ENCODE data around the gene DIDO1. TPM values are rescaled to one million over a fixed set of nuclear protein-coding genes. Genes with fewer than 3 reads are reported as not detected.

The DIDO1 gene
- total RNA-seq, 1 donor from 2014 or later: 41.6 TPM

- TF ChIP-seq CTCF (IDR thresholded peaks at IDR 0.05): no peak
- Mint-ChIP-seq H3K4me3 (ENCODE audit: unreplicated experiment) (no peak overlapping the region), H3K36me3 (ENCODE audit: low read depth) (no peaks in the 10 kb centered on the region), H3K27me3 (ENCODE audit: low read depth) (no peaks in the 10 kb centered on the region), H3K27ac (ENCODE audit: unreplicated experiment) (no peak overlapping the region), H3K9me3 (ENCODE audit: low read depth) (no peaks in the 10 kb centered on the region), H3K4me1 (ENCODE audit: low read depth) (peaks cover 17% of the 10 kb centered on the region)
- DNase-seq (ENCODE audit: low spot score): no peak
Measured at GRCh38 chr20:62832212-62832922, 93.9 kb downstream of the DIDO1 start.

- no peak overlapping the region for H3K27ac Mint-ChIP-seq (ENCODE audit: unreplicated experiment)
- TF ChIP-seq CTCF (IDR thresholded peaks at IDR 0.05): no peak
- DNase-seq (ENCODE audit: low spot score): no peak
- H3K36me3 Mint-ChIP-seq (ENCODE audit: low read depth): no peaks in the 10 kb centered on the region
- no peaks in the 10 kb centered on the region for H3K9me3 Mint-ChIP-seq (ENCODE audit: low read depth)
- H3K27me3 Mint-ChIP-seq (ENCODE audit: low read depth): no peaks in the 10 kb centered on the region
- peaks cover 17% of the 10 kb centered on the region for H3K4me1 Mint-ChIP-seq (ENCODE audit: low read depth)
- H3K4me3 Mint-ChIP-seq (ENCODE audit: unreplicated experiment): no peak overlapping the region
Measured at GRCh38 chr20:62831854-62832211, 94.5 kb downstream of the DIDO1 start.

DNA sequence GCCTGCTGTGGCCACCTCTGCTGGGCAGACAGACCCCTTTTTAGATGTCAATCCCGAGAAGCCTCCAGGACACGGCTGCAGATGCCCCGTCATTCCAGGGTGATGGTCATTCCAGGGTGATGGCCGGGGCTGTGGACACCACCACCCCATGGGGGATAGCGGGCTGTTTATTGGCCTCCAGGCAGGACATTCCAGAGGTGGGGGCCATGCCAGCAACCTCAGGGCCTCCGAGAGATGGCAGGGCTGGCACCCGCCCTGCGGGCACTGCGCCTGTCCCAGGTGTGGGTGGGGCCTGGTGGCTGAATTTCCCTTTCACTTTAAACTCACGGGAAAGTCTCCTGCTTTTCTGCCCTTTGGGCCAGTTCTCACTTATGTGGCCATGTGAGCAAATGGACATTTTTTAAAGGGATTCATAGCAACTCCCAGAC is 94.9 kb downstream of the DIDO1 start:
- no peak for TF ChIP-seq CTCF (IDR thresholded peaks at IDR 0.05)
- Mint-ChIP-seq H3K36me3 (ENCODE audit: low read depth) (no peaks in the 10 kb centered on the region), H3K9me3 (ENCODE audit: low read depth) (no peaks in the 10 kb centered on the region), H3K4me3 (ENCODE audit: unreplicated experiment) (no peak overlapping the region), H3K4me1 (ENCODE audit: low read depth) (peaks cover 17% of the 10 kb centered on the region), H3K27ac (ENCODE audit: unreplicated experiment) (no peak overlapping the region), H3K27me3 (ENCODE audit: low read depth) (no peaks in the 10 kb centered on the region)
- no peak for DNase-seq (ENCODE audit: low spot score)

- no peak overlapping the region for H3K27ac Mint-ChIP-seq (ENCODE audit: unreplicated experiment)
- no peak overlapping the region for H3K4me3 Mint-ChIP-seq (ENCODE audit: unreplicated experiment)
- no peak for TF ChIP-seq CTCF (IDR thresholded peaks at IDR 0.05)
- no peak for DNase-seq (ENCODE audit: low spot score)
- H3K9me3 Mint-ChIP-seq (ENCODE audit: low read depth): no peaks in the 10 kb centered on the region
- no peaks in the 10 kb centered on the region for H3K27me3 Mint-ChIP-seq (ENCODE audit: low read depth)
- H3K36me3 Mint-ChIP-seq (ENCODE audit: low read depth): no peaks in the 10 kb centered on the region
- peaks cover 17% of the 10 kb centered on the region for H3K4me1 Mint-ChIP-seq (ENCODE audit: low read depth)
Measured at GRCh38 chr20:62830821-62831220, 95.5 kb downstream of the DIDO1 start.

GRCh38 chr20:62830251-62830650 is 96.1 kb downstream of the DIDO1 start:
- no peak for TF ChIP-seq CTCF (IDR thresholded peaks at IDR 0.05)
- DNase-seq (ENCODE audit: low spot score): no peak
- peaks cover 17% of the 10 kb centered on the region for H3K4me1 Mint-ChIP-seq (ENCODE audit: low read depth)
- H3K27me3 Mint-ChIP-seq (ENCODE audit: low read depth): no peaks in the 10 kb centered on the region
- H3K4me3 Mint-ChIP-seq (ENCODE audit: unreplicated experiment): no peak overlapping the region
- H3K36me3 Mint-ChIP-seq (ENCODE audit: low read depth): no peaks in the 10 kb centered on the region
- no peaks in the 10 kb centered on the region for H3K9me3 Mint-ChIP-seq (ENCODE audit: low read depth)
- H3K27ac Mint-ChIP-seq (ENCODE audit: unreplicated experiment): no peak overlapping the region

Data from chondrocyte (in vitro differentiated cells).